A549 (cell line): ENCODE results near the gene PCED1B. TPM values are rescaled to one million over a fixed set of nuclear protein-coding genes. Genes with fewer than 3 reads are reported as not detected.
A peak's percentile ranks its signal among the peaks of the same experiment; 100 is the strongest.

Experiments used
- ATAC-seq, 2 experiments: fragments of 200-7000 bp in 1 of 2; fragments of >200 bp in 1 of 2; cut with Nextera tagmentation in 1 of 2; cut with Tn5 transposase in 1 of 2; 3 replicates each; pipeline versions ENCODE4 v1.8.0 to v1.9.1; 2018 to 2020; ENCODE audit warnings: mild to moderate bottlenecking in 1 of 2, moderate library complexity in 1 of 2
- CTCF ChIA-PET: fragments of 300-600 bp; sonication (Branson Sonifier 250); formaldehyde crosslinking; extraction: SDS; loops from one replicate; lab custom pipeline; 2021; ENCODE audit warnings: antibody characterized with exemption, inconsistent platforms; lab: Yijun Ruan, JAX
- POLR2A ChIA-PET: fragments of 350-600 bp; formaldehyde crosslinking; extraction: SDS; loops from one replicate; lab custom pipeline; 2021; ENCODE audit warnings: antibody characterized with exemption, inconsistent platforms; lab: Yijun Ruan, JAX
- DNase-seq, 2 experiments: peaks; one replicate each; pipeline versions ENCODE4 v3.0.0 to v3.0.0-alpha.2; 2011 to 2016; ENCODE audit warnings: low read depth in 1 of 2, low spot score in 1 of 2
- FAIRE-seq: peaks from 2 replicates; lab custom pipeline; 2011; peaks lifted over from hg19 to GRCh38; lab: Jason Lieb, UNC
- H3K27ac ChIP-seq, 2 experiments: fragments of >200 bp; sonication (Bioruptor Twin); formaldehyde crosslinking; 3 replicates each; pipeline ENCODE4 v1.5.1; 2016 to 2017
- H3K4me1 ChIP-seq: fragments of >200 bp; sonication (Bioruptor Twin); formaldehyde crosslinking; 3 replicates; pipeline ENCODE4 v1.6.1; 2016
- H3K4me2 ChIP-seq: fragments of >200 bp; sonication (Bioruptor Twin); formaldehyde crosslinking; 3 replicates; pipeline ENCODE4 v1.6.1; 2016
- H3K4me3 ChIP-seq: fragments of >200 bp; sonication (Bioruptor Twin); formaldehyde crosslinking; 3 replicates; pipeline ENCODE4 v1.5.1; 2016
- H3K9me3 ChIP-seq: fragments of >200 bp; sonication (Bioruptor Twin); formaldehyde crosslinking; 3 replicates; pipeline ENCODE4 v1.6.1; 2016
- CEBPB ChIP-seq, 2 experiments: fragments of >200 bp in 1 of 2; sonication (Bioruptor Twin) in 1 of 2; formaldehyde crosslinking in 1 of 2; IDR thresholded peaks; 2 replicates each; pipeline ENCODE4 v1.6.1; 2012 to 2016
- CTCF ChIP-seq: fragments of >200 bp; sonication (Bioruptor Twin); formaldehyde crosslinking; IDR thresholded peaks from 3 replicates; pipeline ENCODE4 v1.5.1; 2016
- E2F6 ChIP-seq: IDR thresholded peaks from 2 replicates; pipeline ENCODE4 v1.6.1; 2012; ENCODE audit warnings: low read depth, borderline replicate concordance
- EHMT2 ChIP-seq: fragments of 200-600 bp; sonication (generic); IDR thresholded peaks from 2 replicates; pipeline ENCODE4 v1.6.1; 2016; ENCODE audit warnings: antibody characterized with exemption, low read depth, mild to moderate bottlenecking, moderate library complexity
- ESRRA ChIP-seq: fragments of 150-350 bp; IDR thresholded peaks from 2 replicates; pipeline ENCODE4 v1.6.1; 2014; ENCODE audit warnings: mild to moderate bottlenecking, low read length, borderline replicate concordance
- FOSB ChIP-seq: fragments of 250-450 bp; sonication (Bioruptor Pico); IDR thresholded peaks from 2 replicates; pipeline ENCODE4 v1.5.0; 2020; ENCODE audit warnings: mild to moderate bottlenecking, moderate library complexity
- FOSL2 ChIP-seq, 2 experiments: fragments of 450-650 bp in 1 of 2; fragments of >200 bp in 1 of 2; sonication (Bioruptor Twin) in 1 of 2; formaldehyde crosslinking; IDR thresholded peaks; 2 replicates each; pipeline versions ENCODE4 v1.5.0 to v1.6.1; 2016 to 2020; ENCODE audit warnings: mild to moderate bottlenecking in 1 of 2, moderate library complexity in 1 of 2
- FOXS1 ChIP-seq: fragments of 250-450 bp; sonication (Bioruptor Pico); IDR thresholded peaks from 2 replicates; pipeline ENCODE4 v1.5.0; 2020; ENCODE audit warnings: mild to moderate bottlenecking, moderate library complexity
- GATA3 ChIP-seq: IDR thresholded peaks from 2 replicates; pipeline ENCODE4 v1.6.1; 2012; ENCODE audit warnings: borderline replicate concordance
- HEYL ChIP-seq: fragments of 250-450 bp; sonication (Bioruptor Pico); IDR thresholded peaks from 2 replicates; pipeline ENCODE4 v1.8.0; 2021; ENCODE audit warnings: mild to moderate bottlenecking, moderate library complexity
- HOXB13 ChIP-seq: fragments of 250-450 bp; sonication (Bioruptor Pico); IDR thresholded peaks from 2 replicates; pipeline ENCODE4 v1.5.0; 2020; ENCODE audit warnings: low read depth, mild to moderate bottlenecking, moderate library complexity
- HOXB5 ChIP-seq: fragments of 250-450 bp; sonication (Bioruptor Pico); IDR thresholded peaks from 2 replicates; pipeline ENCODE4 v1.5.0; 2020; ENCODE audit warnings: mild to moderate bottlenecking, moderate library complexity
- JUN ChIP-seq, 2 experiments: fragments of >200 bp; sonication (Bioruptor Twin); formaldehyde crosslinking; IDR thresholded peaks; 2 replicates in 1 of 2; 3 replicates in 1 of 2; pipeline ENCODE4 v1.6.1; 2016 to 2017
- JUNB ChIP-seq: fragments of >200 bp; sonication (Bioruptor Twin); formaldehyde crosslinking; IDR thresholded peaks from 2 replicates; pipeline ENCODE4 v1.6.1; 2016
- KDM1A ChIP-seq: fragments of 200-600 bp; sonication (generic); IDR thresholded peaks from 2 replicates; pipeline ENCODE4 v1.6.1; 2016; ENCODE audit warnings: low read depth, mild to moderate bottlenecking
- KDM5A ChIP-seq: fragments of 200-600 bp; sonication (generic); IDR thresholded peaks from 2 replicates; pipeline ENCODE4 v1.6.1; 2016; ENCODE audit warnings: antibody characterized with exemption, mild to moderate bottlenecking
- MAFK ChIP-seq: fragments of 450-650 bp; IDR thresholded peaks from 2 replicates; pipeline ENCODE4 v1.6.1; 2014; ENCODE audit not compliant: partially characterized antibody
- MAX ChIP-seq: IDR thresholded peaks from 2 replicates; pipeline ENCODE4 v1.6.1; 2012
- MAZ ChIP-seq: fragments of 150-350 bp; IDR thresholded peaks from 2 replicates; pipeline ENCODE4 v1.6.1; 2014; ENCODE audit warnings: antibody characterized with exemption, low read depth, low read length, borderline replicate concordance
- NR3C1 ChIP-seq: fragments of >200 bp; sonication (Bioruptor Twin); formaldehyde crosslinking; IDR thresholded peaks from 3 replicates; pipeline ENCODE4 v1.6.1; 2017
- PHF8 ChIP-seq: fragments of 200-600 bp; sonication (generic); IDR thresholded peaks from 2 replicates; pipeline ENCODE4 v1.6.1; 2016; ENCODE audit warnings: low read depth, mild to moderate bottlenecking, antibody characterized with exemption, moderate library complexity, borderline replicate concordance
- RAD21 ChIP-seq, 2 experiments: fragments of >200 bp in 1 of 2; sonication (Bioruptor Twin) in 1 of 2; formaldehyde crosslinking in 1 of 2; IDR thresholded peaks in 1 of 2; conservative IDR thresholded peaks in 1 of 2; 2 replicates in 1 of 2; 3 replicates in 1 of 2; pipeline ENCODE4 v1.6.1; 2012 to 2018; ENCODE audit warnings: inconsistent platforms in 1 of 2
- RCOR1 ChIP-seq: fragments of 150-350 bp; IDR thresholded peaks from 2 replicates; pipeline ENCODE4 v1.6.1; 2014; ENCODE audit warnings: antibody characterized with exemption, low read length, low read depth
- REST ChIP-seq: fragments of 200-600 bp; sonication (generic); IDR thresholded peaks from 2 replicates; pipeline ENCODE4 v1.6.1; 2016; ENCODE audit warnings: antibody characterized with exemption, mild to moderate bottlenecking, moderate library complexity
- SMC3 ChIP-seq: fragments of >200 bp; sonication (Bioruptor Twin); formaldehyde crosslinking; IDR thresholded peaks from 3 replicates; pipeline ENCODE4 v1.6.1; 2018; ENCODE audit warnings: inconsistent platforms
- SREBF2 ChIP-seq: fragments of 450-650 bp; IDR thresholded peaks from 2 replicates; pipeline ENCODE4 v1.6.1; 2014; ENCODE audit warnings: mild to moderate bottlenecking, moderate library complexity
- TP53 ChIP-seq: fragments of 250-450 bp; sonication (Bioruptor Pico); IDR thresholded peaks from 2 replicates; pipeline ENCODE4 v1.5.0; 2021; ENCODE audit warnings: mild to moderate bottlenecking, moderate library complexity
- ZNF302 ChIP-seq: fragments of 250-450 bp; sonication (Bioruptor Pico); IDR thresholded peaks from 2 replicates; pipeline ENCODE4 v1.9.0; 2021; ENCODE audit warnings: inconsistent platforms, mild to moderate bottlenecking, moderate library complexity
- ZSCAN20 ChIP-seq: fragments of 250-450 bp; sonication (Bioruptor Pico); IDR thresholded peaks from 2 replicates; pipeline ENCODE4 v1.8.0; 2022; ENCODE audit warnings: mild to moderate bottlenecking, moderate library complexity
- WGBS: methylation state at CpG from one replicate; pipeline ENCODE4 v1.1.6; 2017; ENCODE audit errors: missing lambda C conversion rate; 5-methylcytosine and 5-hydroxymethylcytosine counted together
- polyA plus RNA-seq, 4 experiments: library from polyadenylated mRNA; depleted of rRNA in 3 of 4; stranded (reverse); fragments of >200 nt; fragmentation: RNase III in 1 of 4; extraction: RNeasy Plus Mini Kit Qiagen cat#74134 plus additional on column Dnase treatment in 1 of 4; gene quantifications; 2 replicates in 3 of 4; 3 replicates in 1 of 4; pipeline ENCODE4 v1.2.3, GENCODE V29; 2011 to 2017

Gene PCED1B
- polyA plus RNA-seq, 2 of the 4 experiments (the other 2 are of a cell fraction) = 74.6 to 108 TPM

GRCh38 chr12:47087088-47087688, 7.8 kb downstream of the PCED1B start (continued):
- no peak for TF ChIP-seq REST
- TF ChIP-seq ZNF302 (CRISPR knock-in tag) = peak; percentile 88; the same call in 1 of the 2 replicates
- no peak for TF ChIP-seq MAZ
- no peak for TF ChIP-seq E2F6
- no peak for TF ChIP-seq KDM5A
- TF ChIP-seq TP53 = no peak
- no peak for TF ChIP-seq KDM1A
- TF ChIP-seq MAFK = no peak
- TF ChIP-seq EHMT2 = no peak
- no peak for TF ChIP-seq RCOR1
- TF ChIP-seq FOSB (CRISPR knock-in tag) = peak; percentile 23; the same call in 1 of the 2 replicates
- TF ChIP-seq RAD21 (conservative IDR thresholded peaks at IDR 0.05 in 1 of 2, IDR thresholded peaks at IDR 0.05 in 1 of 2) = no peak
- TF ChIP-seq JUN (IDR thresholded peaks at IDR 0.05) = no peak
- no peak for TF ChIP-seq CTCF
- peak; percentile 87; the same call in 1 of the 2 replicates for TF ChIP-seq HEYL

- Histone ChIP-seq H3K4me1 (peaks cover 67% of the 10 kb centered on the region), H3K9me3 (peaks cover 23% of the 10 kb centered on the region), H3K4me2 (peak overlapping the region; percentile 89), H3K4me3 (no peak overlapping the region), H3K27ac (peak overlapping the region; percentile 97 to 100)
- peak in 1 of 2 experiments; percentile 94 for DNase-seq
- WGBS = 2% methylated on average over 7 of the region's 7 CpGs
- ChIA-PET CTCF (interaction anchor here (0.5 to 1.6 kb wide), 2 partner anchors 56 to 319 kb away, joined by 3 to 4 read pairs; no protein-coding TSS in a partner anchor), POLR2A (interaction anchor here (0.5 to 1.3 kb wide), 6 partner anchors 8 to 140 kb away, joined by 3 to 5 read pairs (median 4); partner anchors contain the start of genes AMIGO2 and PCED1B)
- peak; percentile 61 to 79; a peak in 5 of 6 replicates for ATAC-seq
- FAIRE-seq = peak; percentile 98
- TF ChIP-seq NR3C1 (no peak), RAD21 (conservative IDR thresholded peaks at IDR 0.05 in 1 of 2, IDR thresholded peaks at IDR 0.05 in 1 of 2) (peak in 1 of 2 experiments; percentile 38; a peak in 4 of 5 replicates), ZSCAN20 (CRISPR knock-in tag) (0 out of 2 replicates have a peak, but pooled peaks have one; percentile 47), GATA3 (peak; percentile 98), PHF8 (no peak), HOXB13 (CRISPR knock-in tag) (peak; percentile 64), MAX (peak; percentile 69), MAFK (peak; percentile 17), TP53 (no peak), FOSL2 (IDR thresholded peaks at IDR 0.05) (no peak), FOSL2 (CRISPR knock-in tag; IDR thresholded peaks at IDR 0.05) (peak; percentile 71), E2F6 (peak; percentile 41; the same call in 1 of the 2 replicates), JUNB (peak; percentile 53), ESRRA (no peak), CEBPB (IDR thresholded peaks at IDR 0.05) (peak; percentile 21 to 88; a peak in 2 of 4 replicates), SREBF2 (no peak), FOXS1 (CRISPR knock-in tag) (peak; percentile 47; the same call in 1 of the 2 replicates), HOXB5 (CRISPR knock-in tag) (0 out of 2 replicates have a peak, but pooled peaks have one; percentile 5), SMC3 (peak; percentile 22; the same call in 1 of the 3 replicates), JUN (IDR thresholded peaks at IDR 0.05) (peak; percentile 70 to 88; a peak in 4 of 5 replicates)
Observed at GRCh38 chr12:47088021-47088944, 8.9 kb downstream of the PCED1B start.
